ENCODE results near the gene KRT2.
"Not testable (repeated sequence)": the region's sequence is repeated elsewhere in the genome, so short reads cannot be mapped to it uniquely, and the experiment has no call there.

Gene KRT2

DNA sequence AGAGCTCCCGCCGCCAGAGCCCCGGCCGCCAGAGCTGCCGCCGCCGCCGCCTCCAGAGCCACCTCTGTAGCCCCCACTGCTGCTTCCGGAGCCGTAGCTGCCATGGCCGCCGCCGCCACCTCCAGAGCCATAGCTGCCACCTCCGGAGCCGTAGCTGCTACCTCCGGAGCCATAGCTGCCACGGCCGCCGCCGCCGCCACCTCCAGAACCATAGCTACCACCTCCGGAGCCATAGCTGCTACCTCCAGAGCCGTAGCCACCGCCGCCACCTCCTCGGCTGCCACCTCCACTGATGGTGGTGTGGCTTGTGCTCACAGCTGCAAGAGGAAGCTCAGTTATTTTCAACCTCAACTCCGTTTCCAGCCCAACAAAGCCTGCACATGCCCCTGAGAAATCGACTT lies 23.3 kb upstream of the KRT2 start:
- peaks cover 96% of the 10 kb centered on the region for H3K27me3 ChIP-seq (ENCODE audit: insufficient read depth, low read length)
- H3K4me1 ChIP-seq (ENCODE audit: control insufficient read depth, insufficient read depth, low read length, unreplicated experiment) = no peaks in the 10 kb centered on the region
- H3K4me3 ChIP-seq (ENCODE audit: low read depth, low read length) = no peak overlapping the region
- H2AFZ ChIP-seq (ENCODE audit: low read length, unreplicated experiment) = no peak overlapping the region
- H3K27ac ChIP-seq (ENCODE audit: low read depth, low read length) = no peak overlapping the region
- no peaks in the 10 kb centered on the region for H3K79me2 ChIP-seq (ENCODE audit: control insufficient read depth, insufficient read depth, low read length, unreplicated experiment)
- H3K36me3 ChIP-seq (ENCODE audit: insufficient read depth, low read length) = no peaks in the 10 kb centered on the region

- H3K27me3 ChIP-seq (ENCODE audit: insufficient read depth, low read length) = peaks cover 91% of the 10 kb centered on the region
- H3K4me1 ChIP-seq (ENCODE audit: control insufficient read depth, insufficient read depth, low read length, unreplicated experiment) = no peaks in the 10 kb centered on the region
- no peak overlapping the region for H3K4me3 ChIP-seq (ENCODE audit: low read depth, low read length)
These were observed 22.4 kb upstream of the KRT2 start for GRCh38 chr12:52674433-52674775.

GRCh38 chr12:52673713-52674432 lies 21.9 kb upstream of the KRT2 start:
- no peaks in the 10 kb centered on the region for H3K36me3 ChIP-seq (ENCODE audit: insufficient read depth, low read length)
- no peak overlapping the region for H3K4me3 ChIP-seq (ENCODE audit: low read depth, low read length)
- no peaks in the 10 kb centered on the region for H3K79me2 ChIP-seq (ENCODE audit: control insufficient read depth, insufficient read depth, low read length, unreplicated experiment)

More at GRCh38 chr12:52674433-52674775, 22.4 kb upstream of the KRT2 start:
- H3K36me3 ChIP-seq (ENCODE audit: insufficient read depth, low read length) = no peaks in the 10 kb centered on the region
- H3K27ac ChIP-seq (ENCODE audit: low read depth, low read length) = no peak overlapping the region
- H2AFZ ChIP-seq (ENCODE audit: low read length, unreplicated experiment) = no peak overlapping the region
- H3K79me2 ChIP-seq (ENCODE audit: control insufficient read depth, insufficient read depth, low read length, unreplicated experiment) = no peaks in the 10 kb centered on the region

DNA sequence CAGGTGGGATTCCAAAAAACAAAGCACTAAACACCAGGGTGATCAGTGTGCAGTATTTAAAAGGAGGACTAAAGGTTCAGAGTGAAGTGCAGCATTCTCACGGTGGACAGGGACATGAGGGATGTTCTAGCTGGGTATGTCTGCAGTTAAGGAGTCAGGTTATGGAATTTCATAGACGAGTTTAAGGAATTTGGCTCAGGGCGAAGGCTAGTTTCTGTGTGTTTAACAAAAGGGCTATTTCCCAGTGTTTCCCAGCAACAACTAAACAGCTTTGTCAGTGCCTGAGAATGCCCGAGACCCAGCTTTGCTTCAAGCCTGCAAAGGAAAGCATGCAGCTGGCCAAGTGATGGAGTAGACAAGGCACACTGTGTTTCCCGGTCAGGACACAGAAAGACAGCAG lies 21.2 kb upstream of the KRT2 start:
- Histone ChIP-seq H3K4me1 (ENCODE audit: control insufficient read depth, insufficient read depth, low read length, unreplicated experiment) (no peaks in the 10 kb centered on the region), H3K36me3 (ENCODE audit: insufficient read depth, low read length) (no peaks in the 10 kb centered on the region), H3K4me3 (ENCODE audit: low read depth, low read length) (no peak overlapping the region), H3K27ac (ENCODE audit: low read depth, low read length) (no peak overlapping the region), H2AFZ (ENCODE audit: low read length, unreplicated experiment) (no peak overlapping the region), H3K27me3 (ENCODE audit: insufficient read depth, low read length) (peaks cover 90% of the 10 kb centered on the region), H3K79me2 (ENCODE audit: control insufficient read depth, insufficient read depth, low read length, unreplicated experiment) (no peaks in the 10 kb centered on the region)

More at GRCh38 chr12:52673713-52674432, 21.9 kb upstream of the KRT2 start:
- Histone ChIP-seq H2AFZ (ENCODE audit: low read length, unreplicated experiment) (no peak overlapping the region), H3K27ac (ENCODE audit: low read depth, low read length) (no peak overlapping the region), H3K27me3 (ENCODE audit: insufficient read depth, low read length) (peaks cover 91% of the 10 kb centered on the region), H3K4me1 (ENCODE audit: control insufficient read depth, insufficient read depth, low read length, unreplicated experiment) (no peaks in the 10 kb centered on the region)

- Histone ChIP-seq H3K27ac (ENCODE audit: low read depth, low read length) (no peak overlapping the region), H3K4me1 (ENCODE audit: control insufficient read depth, insufficient read depth, low read length, unreplicated experiment) (no peaks in the 10 kb centered on the region), H3K36me3 (ENCODE audit: insufficient read depth, low read length) (no peaks in the 10 kb centered on the region), H3K79me2 (ENCODE audit: control insufficient read depth, insufficient read depth, low read length, unreplicated experiment) (no peaks in the 10 kb centered on the region), H2AFZ (ENCODE audit: low read length, unreplicated experiment) (no peak overlapping the region), H3K4me3 (ENCODE audit: low read depth, low read length) (no peak overlapping the region), H3K27me3 (ENCODE audit: insufficient read depth, low read length) (peaks cover 90% of the 10 kb centered on the region)
These were observed 20.4 kb upstream of the KRT2 start for GRCh38 chr12:52672321-52672933.

GRCh38 chr12:52670961-52671360 lies 18.9 kb upstream of the KRT2 start:
- Histone ChIP-seq H2AFZ (ENCODE audit: low read length, unreplicated experiment) (no peak overlapping the region), H3K36me3 (ENCODE audit: insufficient read depth, low read length) (no peaks in the 10 kb centered on the region), H3K27me3 (ENCODE audit: insufficient read depth, low read length) (peaks cover 88% of the 10 kb centered on the region), H3K27ac (ENCODE audit: low read depth, low read length) (no peak overlapping the region), H3K4me1 (ENCODE audit: control insufficient read depth, insufficient read depth, low read length, unreplicated experiment) (no peaks in the 10 kb centered on the region), H3K79me2 (ENCODE audit: control insufficient read depth, insufficient read depth, low read length, unreplicated experiment) (no peaks in the 10 kb centered on the region), H3K4me3 (ENCODE audit: low read depth, low read length) (no peak overlapping the region)

GRCh38 chr12:52670506-52670905 lies 18.5 kb upstream of the KRT2 start:
- no peaks in the 10 kb centered on the region for H3K4me1 ChIP-seq (ENCODE audit: control insufficient read depth, insufficient read depth, low read length, unreplicated experiment)
- no peaks in the 10 kb centered on the region for H3K36me3 ChIP-seq (ENCODE audit: insufficient read depth, low read length)
- no peak overlapping the region for H3K4me3 ChIP-seq (ENCODE audit: low read depth, low read length)
- H3K27ac ChIP-seq (ENCODE audit: low read depth, low read length) = no peak overlapping the region
- H3K27me3 ChIP-seq (ENCODE audit: insufficient read depth, low read length) = peaks cover 88% of the 10 kb centered on the region
- no peak overlapping the region for H2AFZ ChIP-seq (ENCODE audit: low read length, unreplicated experiment)
- H3K79me2 ChIP-seq (ENCODE audit: control insufficient read depth, insufficient read depth, low read length, unreplicated experiment) = no peaks in the 10 kb centered on the region

DNA sequence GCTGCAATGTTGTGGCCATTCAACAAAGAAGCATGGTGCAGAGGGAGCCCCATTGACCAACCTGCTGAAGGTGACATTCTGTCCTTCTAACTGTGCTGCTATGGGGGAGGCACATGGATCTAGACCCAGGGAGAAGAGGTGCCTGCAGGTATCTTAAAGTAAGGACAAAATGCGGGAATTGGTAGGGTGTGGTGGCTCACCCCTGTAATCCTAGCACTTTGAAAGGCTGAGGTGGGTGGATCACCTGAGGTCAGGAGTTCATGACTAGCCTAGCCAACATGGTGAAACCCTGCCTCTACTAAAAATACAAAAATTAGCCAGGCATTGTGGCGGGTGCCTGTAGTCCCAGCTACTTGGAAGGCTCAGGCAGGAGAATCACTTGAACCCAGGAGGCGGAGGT lies 17.9 kb upstream of the KRT2 start:
- H3K4me1 ChIP-seq (ENCODE audit: control insufficient read depth, insufficient read depth, low read length, unreplicated experiment); H3K4me3 ChIP-seq (ENCODE audit: low read depth, low read length); H3K27ac ChIP-seq (ENCODE audit: low read depth, low read length); H2AFZ ChIP-seq (ENCODE audit: low read length, unreplicated experiment); H3K79me2 ChIP-seq (ENCODE audit: control insufficient read depth, insufficient read depth, low read length, unreplicated experiment); H3K36me3 ChIP-seq (ENCODE audit: insufficient read depth, low read length): not testable (repeated sequence)
- peaks cover 91% of the 10 kb centered on the region for H3K27me3 ChIP-seq (ENCODE audit: insufficient read depth, low read length)

DNA sequence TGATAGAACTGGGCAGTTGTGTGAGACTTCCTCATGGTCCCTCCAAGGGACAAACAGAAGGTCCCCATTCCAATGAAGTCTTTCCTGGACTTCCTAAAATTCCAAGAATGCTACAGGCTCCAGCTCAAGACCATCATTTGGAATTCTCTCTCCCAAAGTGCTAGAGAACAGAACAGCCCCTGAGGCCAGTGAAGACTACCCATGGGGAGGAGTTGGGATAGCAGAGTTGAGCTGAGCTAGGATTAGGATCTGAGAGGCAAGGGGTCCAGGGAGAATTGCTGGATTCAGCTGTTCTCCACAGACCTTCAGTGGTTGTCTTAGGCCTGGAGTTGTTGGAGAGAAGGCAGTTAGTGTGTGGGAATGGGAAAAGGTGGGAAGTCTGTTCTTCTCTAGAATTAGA lies 17.4 kb upstream of the KRT2 start:
- Histone ChIP-seq H3K79me2 (ENCODE audit: control insufficient read depth, insufficient read depth, low read length, unreplicated experiment) (no peaks in the 10 kb centered on the region), H3K4me1 (ENCODE audit: control insufficient read depth, insufficient read depth, low read length, unreplicated experiment) (no peaks in the 10 kb centered on the region), H3K36me3 (ENCODE audit: insufficient read depth, low read length) (no peaks in the 10 kb centered on the region), H3K27me3 (ENCODE audit: insufficient read depth, low read length) (peaks cover 91% of the 10 kb centered on the region), H2AFZ (ENCODE audit: low read length, unreplicated experiment) (no peak overlapping the region), H3K4me3 (ENCODE audit: low read depth, low read length) (no peak overlapping the region), H3K27ac (ENCODE audit: low read depth, low read length) (no peak overlapping the region)

GRCh38 chr12:52667931-52668330 lies 15.9 kb upstream of the KRT2 start:
- H3K36me3 ChIP-seq (ENCODE audit: insufficient read depth, low read length) = no peaks in the 10 kb centered on the region
- no peaks in the 10 kb centered on the region for H3K4me1 ChIP-seq (ENCODE audit: control insufficient read depth, insufficient read depth, low read length, unreplicated experiment)
- H3K27ac ChIP-seq (ENCODE audit: low read depth, low read length) = no peak overlapping the region
- H2AFZ ChIP-seq (ENCODE audit: low read length, unreplicated experiment) = no peak overlapping the region
- no peak overlapping the region for H3K4me3 ChIP-seq (ENCODE audit: low read depth, low read length)
- peaks cover 91% of the 10 kb centered on the region for H3K27me3 ChIP-seq (ENCODE audit: insufficient read depth, low read length)
- H3K79me2 ChIP-seq (ENCODE audit: control insufficient read depth, insufficient read depth, low read length, unreplicated experiment) = no peaks in the 10 kb centered on the region

- no peak overlapping the region for H2AFZ ChIP-seq (ENCODE audit: low read length, unreplicated experiment)
- H3K4me1 ChIP-seq (ENCODE audit: control insufficient read depth, insufficient read depth, low read length, unreplicated experiment) = no peaks in the 10 kb centered on the region
- H3K27ac ChIP-seq (ENCODE audit: low read depth, low read length) = no peak overlapping the region
- H3K27me3 ChIP-seq (ENCODE audit: insufficient read depth, low read length) = peaks cover 91% of the 10 kb centered on the region
- H3K4me3 ChIP-seq (ENCODE audit: low read depth, low read length) = no peak overlapping the region
- H3K79me2 ChIP-seq (ENCODE audit: control insufficient read depth, insufficient read depth, low read length, unreplicated experiment) = no peaks in the 10 kb centered on the region
- H3K36me3 ChIP-seq (ENCODE audit: insufficient read depth, low read length) = no peaks in the 10 kb centered on the region
These were observed 15.5 kb upstream of the KRT2 start for GRCh38 chr12:52667509-52667908.
